Fibroblast of the aortic adventitia (primary cell): ENCODE measurements around the gene ZNF530. TPM values are rescaled to one million over a fixed set of nuclear protein-coding genes. Genes with fewer than 3 reads are reported as not detected.

Experiments used
- DNase-seq: peaks from one replicate; pipeline ENCODE4 v3.0.0-alpha.2; 2010; ENCODE audit warnings: low read depth
- H3K4me3 ChIP-seq: 2 replicates; pipeline ENCODE4 v1.5.1; 2011; ENCODE audit warnings: low read depth, mild to moderate bottlenecking, control low read depth, low read length, moderate library complexity
- total RNA-seq: library from RNA; depleted of rRNA; stranded (reverse); fragments of >200 nt; gene quantifications from 2 replicates; pipeline ENCODE4 v1.2.3, GENCODE V29; 2012; ENCODE audit warnings: low replicate concordance
- TF ChIP-seq, protein P1 (sequence below): IDR thresholded peaks from 2 replicates; pipeline ENCODE4 v1.5.1; 2011; ENCODE audit warnings: mild to moderate bottlenecking, low read length, control low read depth, inconsistent platforms; ENCODE audit not compliant: insufficient read depth

Gene ZNF530
- total RNA-seq, 1 donor, result 5.6 TPM

GRCh38 chr19:57578487-57579205 lies 21.0 kb upstream of the ZNF530 start, which contains the start of gene ZNF416:
ZNF416 (minus strand) TSS chr19:57578911; CDS start chr19:57578704, 207 bp downstream.
- DNase-seq, result peak; percentile 99
- peak within 1 kb of the TSS; percentile 90 for H3K4me3 ChIP-seq
- TF ChIP-seq, protein P1, sequence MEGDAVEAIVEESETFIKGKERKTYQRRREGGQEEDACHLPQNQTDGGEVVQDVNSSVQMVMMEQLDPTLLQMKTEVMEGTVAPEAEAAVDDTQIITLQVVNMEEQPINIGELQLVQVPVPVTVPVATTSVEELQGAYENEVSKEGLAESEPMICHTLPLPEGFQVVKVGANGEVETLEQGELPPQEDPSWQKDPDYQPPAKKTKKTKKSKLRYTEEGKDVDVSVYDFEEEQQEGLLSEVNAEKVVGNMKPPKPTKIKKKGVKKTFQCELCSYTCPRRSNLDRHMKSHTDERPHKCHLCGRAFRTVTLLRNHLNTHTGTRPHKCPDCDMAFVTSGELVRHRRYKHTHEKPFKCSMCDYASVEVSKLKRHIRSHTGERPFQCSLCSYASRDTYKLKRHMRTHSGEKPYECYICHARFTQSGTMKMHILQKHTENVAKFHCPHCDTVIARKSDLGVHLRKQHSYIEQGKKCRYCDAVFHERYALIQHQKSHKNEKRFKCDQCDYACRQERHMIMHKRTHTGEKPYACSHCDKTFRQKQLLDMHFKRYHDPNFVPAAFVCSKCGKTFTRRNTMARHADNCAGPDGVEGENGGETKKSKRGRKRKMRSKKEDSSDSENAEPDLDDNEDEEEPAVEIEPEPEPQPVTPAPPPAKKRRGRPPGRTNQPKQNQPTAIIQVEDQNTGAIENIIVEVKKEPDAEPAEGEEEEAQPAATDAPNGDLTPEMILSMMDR, result peak; percentile 3

DNA sequence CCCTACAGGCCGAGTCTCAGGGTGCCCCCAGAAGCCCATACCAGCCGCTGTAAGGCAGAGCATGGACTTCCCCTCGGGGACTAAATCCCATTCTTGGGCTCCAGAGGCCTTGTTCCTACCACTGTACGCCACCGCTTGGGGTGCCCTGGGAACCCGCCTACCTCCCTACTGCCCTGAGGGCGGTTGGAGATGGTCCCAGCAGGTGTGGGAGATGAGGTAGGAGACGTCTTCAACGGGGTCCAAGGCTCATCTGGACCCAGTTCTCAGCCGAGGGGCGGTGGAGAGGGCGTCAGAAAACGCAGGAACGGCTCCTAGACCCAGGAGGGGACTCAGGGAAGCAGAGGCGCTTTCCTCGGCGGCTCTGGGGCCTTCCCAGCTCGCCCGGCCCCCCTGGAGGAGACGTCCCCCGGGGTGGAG lies 16.6 kb upstream of the ZNF530 start:
- no peak for DNase-seq
- H3K4me3 ChIP-seq, result no peak overlapping the region

DNA sequence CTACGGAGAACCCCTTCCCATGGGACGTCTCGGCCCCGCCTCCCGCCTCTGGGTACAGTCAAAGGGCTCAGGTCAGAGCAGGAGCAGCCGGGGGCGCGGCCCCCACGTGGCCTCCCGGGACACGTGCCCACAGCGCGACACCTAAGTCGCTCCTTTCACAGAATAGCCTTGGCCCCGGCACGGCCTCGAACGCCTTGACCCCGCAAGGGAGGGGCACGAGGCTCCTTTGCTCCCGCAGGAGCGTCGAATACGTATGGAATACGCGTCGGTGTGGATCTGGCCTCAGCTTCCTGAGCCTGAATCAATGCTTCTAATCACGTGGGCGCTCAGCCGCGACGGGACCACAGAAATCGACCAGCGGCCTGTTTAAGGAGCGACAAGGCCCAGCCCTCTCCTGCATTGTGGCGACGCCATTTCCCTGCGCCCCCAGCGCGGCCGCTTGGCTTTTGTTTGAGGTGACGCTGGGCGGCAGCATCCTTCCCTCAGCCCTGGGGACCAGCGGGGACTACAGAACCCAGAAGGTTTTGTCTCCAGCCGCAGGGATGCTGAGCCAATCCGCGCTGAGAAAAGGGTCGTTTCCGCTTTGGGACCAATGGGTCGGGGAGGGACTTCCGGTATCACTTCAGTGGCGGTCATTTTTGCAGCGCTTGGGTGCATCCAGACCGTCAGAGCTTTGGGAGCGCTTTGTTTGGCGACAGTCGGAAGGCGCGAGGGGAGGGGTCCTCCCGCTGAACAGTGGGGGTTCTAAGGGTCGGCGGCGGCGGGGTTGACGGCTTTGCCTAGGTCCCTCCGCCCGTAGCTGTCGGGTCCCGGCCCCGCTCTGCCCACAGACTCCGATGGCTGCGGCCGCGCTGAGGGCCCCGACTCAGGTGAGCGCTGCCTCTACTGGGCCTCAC lies 15.9 kb upstream of the ZNF530 start, which contains the start of gene ZIK1:
TSS of gene ZIK1 (plus strand) at position 625 of the 896 bp plus-strand sequence. CDS start at position 837, 212 bp downstream.
- TF ChIP-seq, protein P1, result no peak
- peak within 1 kb of the TSS; percentile 78 for H3K4me3 ChIP-seq
- DNase-seq, result peak; percentile 90

More for the DNA sequence above, 16.6 kb upstream of the ZNF530 start:
- TF ChIP-seq, protein P1, result no peak

- TF ChIP-seq, protein P1, result no peak
- DNase-seq, result peak; percentile 53
- H3K4me3 ChIP-seq, result no peak overlapping the region
These were observed 12.2 kb upstream of the ZNF530 start for GRCh38 chr19:57587529-57587928.

DNA sequence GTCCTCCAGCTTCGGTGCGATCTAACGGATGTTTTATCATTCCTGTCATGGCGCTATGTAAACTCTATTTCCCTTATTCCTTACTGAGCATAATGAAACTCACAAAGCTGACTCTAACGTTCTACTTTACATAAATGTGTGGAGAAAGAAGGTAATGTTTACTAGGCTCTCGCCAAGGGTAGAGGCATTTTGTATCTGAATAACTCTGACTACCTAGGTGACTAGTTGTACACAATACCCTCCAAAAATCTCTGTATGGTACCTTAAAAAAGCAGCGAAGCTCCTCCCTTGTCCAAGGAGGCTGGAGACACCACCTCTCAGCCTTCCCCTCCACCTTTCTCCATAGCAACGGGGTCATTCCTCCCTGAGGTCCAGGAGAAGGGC lies 316 bp upstream of the ZNF530 start:
- DNase-seq, result no peak
- peak overlapping the region; percentile 85 for H3K4me3 ChIP-seq
- TF ChIP-seq, protein P1, result no peak

DNA sequence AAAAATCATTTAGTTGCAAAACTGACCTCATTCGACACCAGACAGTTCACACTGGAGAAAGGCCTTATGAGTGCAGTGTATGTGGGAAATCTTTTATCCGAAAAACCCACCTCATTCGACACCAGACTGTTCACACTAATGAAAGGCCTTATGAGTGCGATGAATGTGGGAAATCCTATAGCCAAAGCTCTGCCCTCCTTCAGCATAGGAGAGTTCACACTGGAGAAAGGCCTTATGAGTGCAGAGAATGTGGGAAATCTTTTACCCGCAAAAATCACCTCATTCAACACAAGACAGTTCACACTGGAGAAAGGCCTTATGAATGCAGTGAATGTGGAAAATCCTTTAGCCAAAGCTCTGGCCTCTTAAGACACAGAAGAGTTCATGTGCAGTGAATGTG lies 7.2 kb downstream of the ZNF530 start:
- DNase-seq, result no peak
- TF ChIP-seq, protein P1, result no peak
- H3K4me3 ChIP-seq, result no peak overlapping the region
